Neural crest cell (in vitro differentiated cells): Measurements from ENCODE around the gene PLVAP. TPM values are rescaled to one million over a fixed set of nuclear protein-coding genes. Genes with fewer than 3 reads are reported as not detected.

Experiments
- DNase-seq: peaks from one replicate; pipeline ENCODE4 v3.0.0; 2021; ENCODE audit warnings: low read depth, mixed read lengths, low spot score
- H3K27ac Mint-ChIP-seq: one replicate; pipeline ENCODE4 v1.8.0; 2021; ENCODE audit warnings: mild to moderate bottlenecking, mixed read lengths; ENCODE audit not compliant: unreplicated experiment
- H3K27me3 Mint-ChIP-seq: 2 replicates; pipeline ENCODE4 v1.8.0; 2021; ENCODE audit warnings: low read depth, mild to moderate bottlenecking, mixed read lengths
- H3K36me3 Mint-ChIP-seq: 2 replicates; pipeline ENCODE4 v1.8.0; 2021; ENCODE audit warnings: low read depth, mild to moderate bottlenecking, mixed read lengths
- H3K4me1 Mint-ChIP-seq: 2 replicates; pipeline ENCODE4 v1.8.0; 2021; ENCODE audit warnings: mixed read lengths
- H3K4me3 Mint-ChIP-seq: one replicate; pipeline ENCODE4 v1.8.0; 2021; ENCODE audit warnings: mild to moderate bottlenecking, mixed read lengths
- H3K9me3 Mint-ChIP-seq: 2 replicates; pipeline ENCODE4 v1.8.0; 2021; ENCODE audit warnings: mixed read lengths
- total RNA-seq: library from RNA; stranded (reverse); gene quantifications from 2 replicates; pipeline ENCODE4 v1.2.1, GENCODE V29; 2021
- TF ChIP-seq, protein P1 (sequence below): fragments of 200-600 bp; sonication (generic); conservative IDR thresholded peaks from 2 replicates; pipeline ENCODE4 v1.5.0; 2021; ENCODE audit warnings: antibody characterized with exemption, mild to moderate bottlenecking

The PLVAP gene
- total RNA-seq, 1 donor from 2014 or later: 1.8 TPM

DNA sequence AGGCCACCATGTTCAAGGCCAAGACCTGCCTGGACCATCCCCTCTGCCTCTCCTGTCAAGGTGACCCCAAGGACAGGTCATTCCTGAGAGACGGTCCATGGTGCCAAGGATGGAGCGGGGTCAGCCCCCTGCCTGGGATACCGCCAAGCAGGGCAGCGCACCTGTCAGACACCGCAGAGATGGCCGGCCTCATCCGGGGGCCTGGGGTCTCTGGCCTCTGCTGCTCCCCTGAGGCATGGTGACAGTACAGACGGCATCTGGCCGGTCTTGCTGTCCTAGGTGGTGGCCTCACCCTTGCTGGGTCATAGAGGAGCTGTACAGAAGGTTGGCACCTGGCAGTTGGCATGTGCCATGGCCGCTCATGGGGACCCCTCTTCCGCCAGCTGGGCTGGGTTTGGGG, 56.7 kb downstream of the PLVAP start:
- Mint-ChIP-seq H3K36me3 (no peaks in the 10 kb centered on the region), H3K27ac (no peak overlapping the region), H3K4me3 (no peak overlapping the region), H3K27me3 (no peaks in the 10 kb centered on the region), H3K4me1 (no peaks in the 10 kb centered on the region), H3K9me3 (no peaks in the 10 kb centered on the region)
- TF ChIP-seq, protein P1, sequence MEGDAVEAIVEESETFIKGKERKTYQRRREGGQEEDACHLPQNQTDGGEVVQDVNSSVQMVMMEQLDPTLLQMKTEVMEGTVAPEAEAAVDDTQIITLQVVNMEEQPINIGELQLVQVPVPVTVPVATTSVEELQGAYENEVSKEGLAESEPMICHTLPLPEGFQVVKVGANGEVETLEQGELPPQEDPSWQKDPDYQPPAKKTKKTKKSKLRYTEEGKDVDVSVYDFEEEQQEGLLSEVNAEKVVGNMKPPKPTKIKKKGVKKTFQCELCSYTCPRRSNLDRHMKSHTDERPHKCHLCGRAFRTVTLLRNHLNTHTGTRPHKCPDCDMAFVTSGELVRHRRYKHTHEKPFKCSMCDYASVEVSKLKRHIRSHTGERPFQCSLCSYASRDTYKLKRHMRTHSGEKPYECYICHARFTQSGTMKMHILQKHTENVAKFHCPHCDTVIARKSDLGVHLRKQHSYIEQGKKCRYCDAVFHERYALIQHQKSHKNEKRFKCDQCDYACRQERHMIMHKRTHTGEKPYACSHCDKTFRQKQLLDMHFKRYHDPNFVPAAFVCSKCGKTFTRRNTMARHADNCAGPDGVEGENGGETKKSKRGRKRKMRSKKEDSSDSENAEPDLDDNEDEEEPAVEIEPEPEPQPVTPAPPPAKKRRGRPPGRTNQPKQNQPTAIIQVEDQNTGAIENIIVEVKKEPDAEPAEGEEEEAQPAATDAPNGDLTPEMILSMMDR: no peak
- no peak for DNase-seq

GRCh38 chr19:17319473-17320238, 57.5 kb downstream of the PLVAP start:
- Mint-ChIP-seq H3K36me3 (no peaks in the 10 kb centered on the region), H3K4me3 (no peak overlapping the region), H3K9me3 (no peaks in the 10 kb centered on the region), H3K27me3 (no peaks in the 10 kb centered on the region), H3K4me1 (no peaks in the 10 kb centered on the region), H3K27ac (no peak overlapping the region)
- TF ChIP-seq, protein P1: no peak
- no peak for DNase-seq

GRCh38 chr19:17318966-17319365, 58.2 kb downstream of the PLVAP start:
- Mint-ChIP-seq H3K36me3 (no peaks in the 10 kb centered on the region), H3K27me3 (no peaks in the 10 kb centered on the region), H3K27ac (no peak overlapping the region), H3K4me3 (no peak overlapping the region), H3K9me3 (no peaks in the 10 kb centered on the region), H3K4me1 (no peaks in the 10 kb centered on the region)
- TF ChIP-seq, protein P1: no peak
- no peak for DNase-seq

- Mint-ChIP-seq H3K9me3 (no peaks in the 10 kb centered on the region), H3K4me1 (peaks cover 19% of the 10 kb centered on the region), H3K36me3 (no peaks in the 10 kb centered on the region), H3K4me3 (peak overlapping the region; percentile 23), H3K27me3 (no peaks in the 10 kb centered on the region), H3K27ac (no peak overlapping the region)
- TF ChIP-seq, protein P1: no peak
- no peak for DNase-seq
Measured at GRCh38 chr19:17314007-17314593, 63.0 kb downstream of the PLVAP start.

- Mint-ChIP-seq H3K9me3 (no peaks in the 10 kb centered on the region), H3K36me3 (no peaks in the 10 kb centered on the region), H3K4me3 (peak overlapping the region; percentile 77), H3K27me3 (no peaks in the 10 kb centered on the region), H3K27ac (no peak overlapping the region), H3K4me1 (peaks cover 29% of the 10 kb centered on the region)
- DNase-seq: no peak
- TF ChIP-seq, protein P1: no peak
Measured at GRCh38 chr19:17312189-17313113, 64.7 kb downstream of the PLVAP start.
